Stimulated activated CD8-positive, alpha-beta memory T cell treated with anti-CD3 and anti-CD28 coated beads, Interleukin-7, amount 100 ng/mL, for 24 hours (primary cell): ENCODE measurements around the gene PMVK.
"Not testable (repeated sequence)": the region's sequence is repeated elsewhere in the genome, so short reads cannot be mapped to it uniquely, and the experiment has no call there.

Source experiments
- DNase-seq: peaks from one replicate; pipeline ENCODE4 v3.0.0-alpha.2; 2020; ENCODE audit warnings: low read depth

PMVK gene

DNA sequence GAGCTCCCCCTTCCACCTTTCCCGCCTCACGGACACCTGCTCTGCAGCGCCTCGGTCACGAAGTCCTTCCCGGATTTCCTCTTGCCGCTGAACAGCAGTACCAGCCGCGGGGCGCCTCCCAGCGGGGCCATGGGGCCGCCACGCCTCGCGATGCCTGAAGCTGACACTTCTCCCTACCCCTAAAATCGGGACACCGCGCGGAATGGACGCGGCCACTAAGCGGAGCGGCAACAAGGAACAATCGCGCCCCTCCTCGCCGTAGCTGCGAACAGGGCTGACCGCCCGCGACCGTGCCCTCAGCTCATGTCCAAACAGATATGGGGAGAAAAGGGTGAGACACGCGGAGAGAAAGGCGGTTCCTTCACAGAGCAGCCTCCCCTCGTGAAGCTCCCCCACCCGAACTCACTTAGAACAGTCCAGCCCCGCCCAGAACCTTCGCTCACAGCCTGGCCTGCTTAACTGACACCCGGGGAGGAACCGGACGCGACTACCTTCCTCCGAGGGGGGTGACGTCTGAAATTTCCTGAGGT lies at the start of gene PMVK:
TSS of gene PMVK (minus strand) at position 165 of the 530 bp plus-strand sequence. CDS start at position 131, 34 bp downstream.
- DNase-seq, result peak; percentile 91

DNA sequence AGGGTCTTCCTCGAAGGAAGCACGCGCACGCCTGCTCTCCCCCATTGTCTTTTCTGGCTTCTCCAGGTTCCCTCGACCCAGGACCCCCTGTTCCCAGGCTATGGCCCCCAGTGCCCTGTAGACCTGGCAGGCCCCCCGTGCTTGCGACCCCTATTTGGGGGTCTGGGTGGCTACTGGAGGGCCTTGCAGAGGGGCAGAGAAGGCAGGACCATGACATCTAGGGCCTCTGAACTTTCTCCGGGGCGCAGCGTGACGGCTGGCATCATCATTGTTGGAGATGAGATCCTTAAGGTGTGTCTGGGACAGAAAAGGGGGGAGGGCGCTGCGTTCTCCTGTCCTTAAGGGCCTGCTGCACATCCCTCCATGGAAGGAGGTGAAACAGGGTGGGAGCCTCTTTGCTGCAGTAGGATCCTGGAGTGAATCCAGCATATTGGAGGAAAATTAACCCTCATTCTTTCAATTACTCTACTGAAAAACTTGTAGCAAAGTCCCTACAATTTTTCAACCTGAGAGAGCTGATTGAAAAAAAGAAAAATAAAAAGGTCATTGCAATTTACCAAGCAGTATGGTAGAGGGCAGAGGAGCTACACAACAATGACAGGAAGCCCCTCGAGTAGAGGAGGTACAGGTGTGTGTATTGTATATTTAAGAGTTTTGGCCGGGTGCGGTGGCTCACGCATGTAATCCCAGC lies 47.4 kb upstream of the PMVK start:
- DNase-seq, result no peak

DNA sequence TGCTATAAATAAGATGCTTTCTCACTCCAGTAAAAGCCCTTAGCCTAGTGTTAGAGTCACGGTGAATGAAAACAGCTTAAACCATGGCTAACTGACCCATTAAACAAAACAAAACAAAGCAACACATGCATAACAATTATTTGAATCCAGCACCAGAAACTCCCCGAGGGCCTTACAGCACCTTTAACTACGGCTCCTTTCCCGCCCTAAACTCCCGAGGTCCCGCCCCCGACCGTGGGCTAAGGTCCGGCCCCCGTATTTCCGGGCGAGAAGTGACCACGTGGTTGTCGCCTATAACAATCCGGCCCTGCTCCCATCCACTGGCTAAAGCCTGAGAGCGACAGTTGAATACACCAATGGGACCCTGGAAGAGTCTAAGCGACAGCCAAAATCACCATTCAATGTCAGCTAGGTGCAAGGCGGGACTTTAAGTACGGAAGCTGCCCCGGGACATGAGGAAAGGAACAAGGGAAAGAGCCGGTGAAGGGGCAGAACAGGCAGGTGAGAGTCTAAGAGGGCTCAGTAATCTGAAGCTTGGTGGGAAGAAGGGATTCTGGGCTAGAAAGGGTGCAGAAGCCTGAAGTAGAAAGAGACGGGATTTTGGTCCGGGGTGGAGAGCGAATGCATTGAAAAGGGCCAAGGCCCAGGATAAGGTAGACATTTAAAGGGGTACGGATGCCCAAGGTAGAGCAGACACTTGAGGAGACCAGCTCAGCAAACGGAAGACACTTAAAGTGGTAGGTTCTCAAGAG lies 46.6 kb upstream of the PMVK start, which contains the start of gene FLAD1:
TSS of gene FLAD1 (plus strand) at position 448 of the 752 bp plus-strand sequence. CDS start 351 bp downstream, outside the sequence.
- peak; percentile 91 for DNase-seq

DNA sequence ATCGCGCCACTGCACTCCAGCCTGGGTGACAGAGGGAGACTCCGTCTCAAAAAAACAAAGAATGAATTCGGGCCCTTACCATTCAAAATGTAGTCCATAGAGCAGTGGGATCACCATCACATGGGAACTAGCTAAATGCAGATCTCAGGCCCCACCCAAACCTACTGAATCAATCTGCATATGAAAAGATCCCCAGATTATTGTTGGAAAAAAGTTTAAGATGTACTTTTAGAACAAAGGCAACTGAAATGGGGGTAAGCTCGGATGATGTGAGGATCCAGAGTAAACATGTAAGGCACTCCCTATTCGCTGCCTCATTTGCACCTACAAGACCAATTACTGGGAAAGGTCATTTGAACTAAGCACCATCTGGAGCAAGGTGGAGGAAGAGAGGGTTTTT lies 45.8 kb upstream of the PMVK start:
- no peak for DNase-seq

DNA sequence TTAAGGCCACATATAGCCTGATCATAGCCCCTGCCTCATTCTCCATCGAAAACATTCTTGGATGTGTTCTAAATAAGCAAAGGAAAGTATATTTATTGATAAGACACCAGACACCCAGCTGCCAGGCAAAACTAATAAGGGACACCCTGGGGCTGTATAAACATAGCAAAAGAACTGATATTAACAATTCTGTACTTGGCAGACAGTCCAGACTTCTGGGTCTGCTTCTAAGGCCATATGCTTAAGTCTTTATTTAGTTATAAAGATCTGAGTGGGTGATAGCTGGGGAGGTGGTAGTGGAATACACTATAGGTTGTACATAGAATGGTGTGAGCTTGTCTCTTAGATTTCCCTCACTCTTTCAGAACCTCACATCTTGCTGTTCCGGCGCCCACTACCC lies 41.8 kb upstream of the PMVK start:
- DNase-seq, result no peak

DNA sequence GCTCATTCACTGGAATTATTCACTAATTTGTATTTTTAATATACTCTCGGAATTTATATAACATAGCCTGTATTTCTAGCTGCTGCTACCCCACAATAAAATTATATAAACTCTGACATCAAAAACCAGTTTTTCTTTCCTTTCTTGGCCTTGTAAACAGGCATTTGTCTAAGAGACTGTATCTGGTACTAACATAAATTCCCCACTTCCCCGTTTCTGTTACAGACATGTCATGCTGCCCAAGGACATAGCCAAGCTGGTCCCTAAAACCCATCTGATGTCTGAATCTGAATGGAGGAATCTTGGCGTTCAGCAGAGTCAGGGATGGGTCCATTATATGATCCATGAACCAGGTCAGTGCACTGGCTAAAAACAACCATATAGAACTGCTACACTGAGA lies 41.2 kb upstream of the PMVK start:
- DNase-seq, result not testable (repeated sequence)

DNA sequence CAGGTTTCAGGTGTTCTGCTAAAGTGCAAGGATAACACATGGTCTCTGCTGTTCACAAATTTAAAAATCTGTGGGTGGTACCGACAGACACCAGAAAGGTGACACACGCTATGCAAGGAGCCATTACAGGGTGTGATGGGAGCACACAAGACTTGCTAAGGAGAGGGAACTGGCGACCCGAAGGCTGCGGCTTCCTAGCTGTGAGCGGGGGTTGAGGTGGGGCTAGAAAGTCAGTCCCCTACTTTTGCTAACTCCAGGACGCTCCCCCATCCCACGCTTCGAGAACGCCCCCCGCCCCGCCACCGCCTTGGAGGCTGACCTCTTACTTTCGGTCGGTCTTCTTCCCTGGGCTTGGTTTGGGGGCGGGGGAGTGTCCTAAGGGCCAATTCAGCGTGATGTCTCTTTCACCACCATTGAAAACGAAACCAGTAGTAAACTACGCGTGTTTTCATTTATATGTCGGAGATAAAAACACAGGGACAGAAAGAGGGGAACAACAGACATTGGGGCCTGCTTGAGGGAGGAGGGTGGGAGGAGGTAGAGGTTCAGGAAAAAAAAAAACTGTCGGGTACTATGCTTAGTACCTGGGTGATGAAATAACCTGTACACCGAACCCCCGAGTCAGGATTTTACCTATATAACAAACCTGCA lies 39.0 kb upstream of the PMVK start:
- DNase-seq, result peak; percentile 40

DNA sequence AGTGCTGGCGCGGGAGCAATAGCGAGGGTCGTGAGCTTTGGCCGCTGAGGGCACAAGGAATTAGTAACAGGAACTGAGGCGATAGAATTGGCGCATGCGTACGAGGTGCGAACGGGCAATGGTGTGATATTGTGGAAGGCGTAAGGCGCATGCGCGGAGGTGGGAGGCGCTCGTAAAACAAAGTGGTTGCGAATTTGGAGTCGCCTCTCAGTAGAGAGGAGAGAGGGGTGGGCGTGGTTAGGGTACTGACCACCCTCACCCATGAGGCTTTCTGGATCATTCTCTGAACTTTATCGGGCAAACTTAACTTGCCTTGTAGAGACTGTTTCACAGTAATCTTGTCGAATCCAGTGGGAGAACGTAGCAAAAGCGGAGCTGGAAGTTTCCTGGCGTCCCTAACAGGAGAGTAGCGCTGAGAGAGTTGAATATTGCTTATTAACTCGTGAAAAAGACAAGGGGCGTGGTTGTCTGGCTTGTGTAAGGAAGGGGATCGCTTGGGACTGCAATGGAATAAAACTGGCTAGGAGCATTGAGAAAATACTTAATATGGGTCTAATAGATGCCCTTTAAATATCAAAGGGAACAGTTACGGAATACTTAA lies 38.4 kb upstream of the PMVK start:
- peak; percentile 83 for DNase-seq

DNA sequence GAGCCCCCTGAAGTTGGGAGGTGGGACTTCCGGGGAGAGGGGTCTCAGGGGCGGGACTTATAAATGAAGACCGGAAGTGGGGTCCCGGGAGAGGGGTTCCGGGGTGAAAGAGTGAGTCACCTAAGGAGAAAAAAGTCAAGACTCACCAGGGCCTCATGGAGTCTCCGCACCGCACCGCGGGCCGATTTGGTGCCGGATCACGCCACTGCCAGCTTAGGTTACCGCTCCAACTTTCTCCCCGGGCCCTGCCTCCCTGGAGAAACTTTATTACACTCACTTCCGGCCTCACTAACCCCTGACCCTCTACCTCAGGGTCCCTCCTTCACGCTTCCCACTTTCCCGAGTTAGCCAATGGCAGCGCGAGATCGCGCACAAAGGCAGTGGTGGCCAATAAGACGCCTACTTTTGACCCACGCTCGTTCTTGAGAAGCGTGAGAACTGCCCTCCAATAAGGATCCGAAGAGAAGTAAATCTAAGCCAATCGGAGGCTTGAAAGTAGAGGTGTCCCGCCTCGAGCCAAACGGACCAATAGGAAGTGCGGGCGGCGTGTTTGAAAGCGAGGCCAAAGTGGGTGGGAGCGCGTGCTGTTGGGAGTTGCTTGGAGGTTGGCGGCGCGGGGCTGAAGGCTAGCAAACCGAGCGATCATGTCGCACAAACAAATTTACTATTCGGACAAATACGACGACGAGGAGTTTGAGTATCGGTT lies 37.7 kb upstream of the PMVK start, which contains the start of gene CKS1B:
TSS of gene CKS1B (plus strand) at position 580 of the 706 bp plus-strand sequence. CDS start at position 645, 65 bp downstream.
- peak; percentile 86 for DNase-seq

DNA sequence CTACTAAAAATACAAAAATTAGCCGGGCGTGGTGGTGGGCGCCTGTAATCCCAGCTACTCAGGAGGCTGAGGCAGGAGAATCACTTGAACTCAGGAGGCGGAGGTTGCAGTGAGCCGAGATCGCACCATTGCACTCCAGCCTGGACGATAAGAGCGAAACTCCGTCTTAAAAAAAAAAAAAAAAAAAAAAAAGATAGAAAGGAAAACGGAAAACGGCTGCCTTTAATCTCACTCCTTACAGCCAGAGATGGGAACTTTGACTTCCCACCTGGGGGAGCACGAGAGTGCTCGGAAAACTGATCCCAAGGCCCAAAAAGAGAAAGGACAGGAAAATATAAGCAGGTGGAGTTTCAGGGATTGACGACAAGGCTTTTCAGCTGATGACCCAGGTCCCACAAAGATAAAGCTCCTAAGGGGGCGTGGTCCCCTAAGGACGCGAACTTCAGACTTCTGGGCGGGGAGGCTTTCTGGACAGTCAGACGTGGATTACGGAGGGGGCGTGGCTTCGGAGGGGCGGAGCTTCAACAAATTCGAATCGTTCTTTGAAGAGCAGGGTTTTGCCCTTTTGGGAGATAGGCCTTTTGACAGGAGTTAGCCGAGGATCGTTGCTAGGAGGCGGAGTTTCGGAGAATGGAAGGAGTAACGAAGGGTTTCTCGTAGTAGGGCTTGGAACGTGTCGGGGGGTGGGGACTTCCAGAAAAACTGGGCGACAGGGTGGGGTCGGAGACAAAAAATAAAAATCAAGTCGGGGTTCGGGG lies 37.0 kb upstream of the PMVK start:
- peak; percentile 87 for DNase-seq

DNA sequence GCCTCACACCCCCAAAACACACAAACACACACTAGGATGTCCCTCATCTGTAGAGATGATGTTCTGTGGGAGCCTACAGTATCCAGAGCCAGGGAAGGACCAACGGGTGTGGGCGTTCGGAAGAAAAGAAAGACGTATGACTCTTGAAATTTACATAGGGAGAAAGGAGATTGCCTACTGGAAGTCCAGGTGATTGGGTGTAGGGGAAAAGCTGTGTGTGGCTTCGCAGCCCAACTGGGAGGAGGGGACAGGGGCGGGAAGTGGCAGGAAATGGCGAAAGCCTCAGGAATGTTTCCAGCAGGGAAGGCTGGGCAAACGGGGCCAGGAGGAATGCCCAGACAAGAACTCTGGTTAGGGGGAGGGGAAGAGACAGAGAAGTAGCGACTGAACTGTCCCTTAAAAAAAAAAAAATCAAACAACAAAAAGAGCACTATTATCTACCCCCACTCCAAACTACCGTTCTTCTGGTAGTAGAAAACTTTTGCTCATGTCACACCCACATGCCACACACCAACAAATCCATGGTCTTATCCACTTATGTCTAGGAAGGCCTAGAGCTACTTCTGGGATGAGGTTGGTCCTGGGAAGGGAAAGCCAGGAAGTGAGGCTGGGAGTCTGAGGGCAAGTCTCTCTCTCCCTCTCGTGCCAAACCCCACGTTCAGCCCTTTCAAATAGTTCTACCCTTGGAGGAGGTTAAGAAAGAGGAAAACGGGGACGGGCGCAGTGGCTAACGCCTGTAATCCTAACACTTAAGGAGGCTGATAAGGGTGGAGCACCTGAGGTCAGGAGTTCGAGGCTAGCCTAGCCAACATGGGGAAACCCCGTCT lies 36.2 kb upstream of the PMVK start:
- no peak for DNase-seq

DNA sequence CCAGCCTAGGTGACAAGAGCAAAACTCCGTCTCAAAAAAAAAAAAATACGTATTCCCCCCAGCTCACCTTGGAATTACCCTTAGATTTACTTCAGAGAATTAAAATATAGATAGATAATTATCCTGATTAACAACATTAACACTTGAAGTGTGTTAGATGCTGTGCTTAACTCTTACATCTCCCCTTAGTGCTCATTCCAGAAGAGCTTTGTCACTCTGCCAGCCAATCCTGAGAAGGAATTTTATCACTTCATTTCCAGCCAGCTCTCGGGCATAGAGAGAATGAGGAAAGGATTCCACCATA lies 35.6 kb upstream of the PMVK start:
- no peak for DNase-seq

DNA sequence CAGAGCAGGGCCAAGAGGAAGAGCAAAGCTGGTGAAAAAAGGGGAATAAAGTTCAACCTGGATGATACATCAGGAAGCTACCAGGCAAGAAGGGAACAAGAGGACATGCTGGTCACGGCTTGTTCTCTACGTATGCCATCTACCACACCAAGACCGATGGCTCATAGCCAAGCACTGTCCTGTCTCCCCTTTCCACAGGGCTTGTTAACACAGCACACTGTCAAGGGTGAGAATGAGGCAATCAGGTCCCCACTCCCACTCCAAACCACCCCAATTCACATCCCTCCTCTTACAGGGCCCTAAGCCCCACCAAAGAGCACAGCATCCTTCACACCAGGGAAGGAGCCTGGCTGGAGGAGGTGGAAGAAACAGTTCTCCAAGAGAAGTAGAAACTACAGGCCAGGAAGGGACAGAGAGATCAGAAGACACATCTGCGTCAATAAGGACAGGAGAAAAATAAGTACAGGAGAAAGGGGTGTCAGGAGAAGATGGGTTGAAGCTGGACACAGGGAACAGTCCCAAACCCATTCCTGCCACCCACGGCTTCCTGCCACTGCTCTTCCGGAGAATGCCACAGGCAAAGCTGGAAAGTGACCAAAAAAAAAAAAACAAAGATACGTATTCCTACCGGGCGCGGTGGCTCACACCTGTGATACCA lies 35.0 kb upstream of the PMVK start:
- DNase-seq, result no peak

DNA sequence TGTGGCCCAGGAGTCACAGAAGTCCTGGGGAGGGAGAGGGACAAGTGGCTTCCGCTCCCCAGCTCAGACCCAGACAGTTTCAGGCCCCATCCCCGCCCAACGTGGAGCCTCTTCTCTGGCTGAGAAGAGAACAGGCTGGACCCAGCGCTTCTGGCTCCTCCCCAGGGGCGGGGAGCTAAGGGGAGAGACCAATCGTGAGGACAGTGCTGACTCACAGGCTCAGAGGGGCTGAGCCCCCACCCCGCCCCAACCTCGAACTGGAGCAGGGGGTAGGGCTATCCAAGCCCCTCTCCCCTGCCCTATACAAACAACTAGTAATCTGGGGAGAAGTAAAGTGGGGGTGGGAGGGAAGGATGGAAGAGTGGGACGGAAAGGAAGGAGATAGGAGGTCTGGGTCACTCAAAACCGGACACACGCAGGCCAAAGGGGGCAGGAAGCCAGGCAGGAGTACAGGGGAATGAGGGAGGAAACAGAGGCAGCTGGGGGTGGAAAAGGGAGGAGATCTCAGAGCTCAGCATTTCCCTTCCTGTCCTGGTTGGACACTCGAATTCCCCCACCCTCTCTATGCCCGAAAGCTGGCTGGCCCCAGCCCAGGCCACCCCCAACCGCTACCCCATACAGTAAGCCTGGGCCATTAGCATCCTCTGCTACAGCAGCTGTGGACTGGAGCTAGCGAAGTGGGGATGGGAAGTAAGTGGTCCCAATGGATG lies 34.3 kb upstream of the PMVK start, which contains the start of gene SHC1:
TSS of gene SHC1 (minus strand) at position 117 of the 710 bp plus-strand sequence. CDS start 221 bp downstream, outside the sequence.
- DNase-seq, result no peak

DNA sequence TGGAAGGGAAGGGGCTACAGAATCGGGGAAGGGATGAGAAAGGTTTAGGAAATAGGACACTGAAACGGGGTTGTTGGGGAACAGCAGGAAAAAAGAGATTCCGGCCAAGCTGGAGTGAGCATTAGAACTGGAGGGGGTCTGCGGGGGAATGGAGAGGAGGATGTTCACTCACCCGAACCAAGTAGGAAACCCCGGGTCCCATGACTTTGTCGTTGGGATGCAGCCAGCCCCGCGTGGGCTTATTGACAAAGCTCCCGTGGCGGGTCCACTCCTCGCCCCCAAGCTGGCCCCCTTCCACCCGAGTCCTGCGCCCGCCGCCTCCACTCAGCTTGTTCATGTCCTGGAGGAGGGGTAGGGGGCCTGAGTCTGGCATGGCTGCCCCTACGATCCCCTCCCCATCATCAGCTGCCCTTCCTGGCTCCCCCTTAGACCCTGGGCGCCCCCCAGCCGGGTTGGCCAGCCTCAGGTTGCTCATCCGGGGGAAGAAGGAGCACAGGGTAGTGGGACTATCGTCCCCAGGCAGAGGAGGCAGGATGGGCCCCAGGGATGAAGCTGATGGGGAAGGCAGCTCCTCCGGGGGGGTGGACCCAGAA lies 33.4 kb upstream of the PMVK start:
- DNase-seq, result no peak

DNA sequence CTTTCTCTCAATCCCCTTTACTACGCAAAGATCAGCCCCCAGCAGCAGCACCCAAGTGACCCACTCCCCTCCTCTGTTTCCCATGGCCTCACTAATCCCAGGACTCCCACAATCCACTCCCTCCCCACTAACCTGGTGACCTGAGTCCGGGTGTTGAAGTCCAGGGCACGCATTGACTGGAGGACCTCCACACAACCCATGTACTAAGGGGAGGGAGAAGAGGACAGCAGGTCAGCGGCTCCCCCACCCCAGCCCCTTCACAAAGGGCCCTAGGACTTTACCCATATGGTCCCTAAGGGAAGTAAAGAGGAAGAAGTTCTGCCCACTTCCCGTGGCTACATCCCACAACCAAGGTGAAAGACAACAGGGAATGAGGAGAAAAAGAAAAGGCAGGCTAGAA lies 32.7 kb upstream of the PMVK start:
- no peak for DNase-seq

DNA sequence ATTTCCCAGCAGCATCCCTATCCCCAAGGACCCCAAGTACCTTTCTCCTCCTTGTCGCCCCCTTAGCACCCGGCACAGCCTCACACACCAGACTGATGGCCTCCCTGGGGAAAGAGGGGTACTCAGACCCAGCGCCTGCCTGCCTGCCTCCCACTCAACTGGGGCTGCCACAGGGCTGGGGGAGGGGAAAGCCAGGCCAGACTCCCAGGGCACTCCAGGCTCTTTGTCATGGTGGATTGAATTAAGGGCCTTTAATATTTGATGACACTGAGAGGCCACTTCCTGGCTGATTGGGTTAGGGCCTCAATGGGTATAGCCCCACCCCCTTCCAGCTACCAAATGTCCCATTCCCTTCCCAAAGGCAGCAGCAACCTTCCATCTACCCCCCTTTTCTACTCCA lies 32.2 kb upstream of the PMVK start:
- no peak for DNase-seq

DNA sequence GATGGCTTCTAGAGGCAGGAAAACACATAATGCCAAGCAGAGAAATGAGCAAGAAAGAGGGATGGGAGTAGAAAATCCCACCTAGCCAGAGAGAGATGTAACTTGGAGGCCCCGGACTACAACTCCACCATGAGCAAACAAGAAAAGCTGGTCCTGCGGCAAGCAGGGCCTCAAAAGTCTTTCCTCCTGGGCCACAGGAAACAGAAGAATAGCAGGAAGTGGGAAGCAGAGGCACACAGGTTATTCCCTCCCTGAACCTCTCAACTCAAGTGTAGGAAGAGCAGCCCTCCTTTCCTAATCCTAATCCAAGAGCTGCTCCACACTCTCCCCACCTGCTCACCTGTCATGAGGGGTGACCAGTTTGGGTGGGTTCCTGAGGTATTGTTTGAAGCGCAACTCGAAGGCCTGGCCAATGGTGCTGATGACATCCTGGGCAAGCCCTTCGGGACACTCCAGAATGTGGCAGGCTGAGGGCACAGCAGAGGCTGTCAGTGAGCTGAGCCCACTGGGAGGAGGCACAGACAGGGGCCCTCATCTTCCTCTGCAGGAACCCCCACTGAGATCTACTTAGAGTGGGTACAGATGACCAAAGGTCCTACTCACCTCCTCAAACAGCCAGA lies 30.9 kb upstream of the PMVK start:
- no peak for DNase-seq
